Stimulated activated naive B cell treated with anti-CD40 and anti-IgM and Interleukin-4, amounts not matched to agents 10 μg/mL and 1 μg/mL and 100 μg/mL, for 72 hours (primary cell): ENCODE results near the gene SYT2.
A peak's percentile ranks its signal among the peaks of the same experiment; 100 is the strongest.

ENCODE experiments used
- ATAC-seq, 2 donors: fragments of 150-1000 bp; cut with Tn5 transposase; replicated peaks; 2 replicates each; pipeline ENCODE4 v1.10.0; 2021; ENCODE audit warnings: moderate library complexity in 1 of 2
- DNase-seq: peaks from one replicate; pipeline ENCODE4 v3.0.0; 2021
- H3K27ac Mint-ChIP-seq: one replicate; pipeline ENCODE4 v1.8.0; 2022; ENCODE audit warnings: mild to moderate bottlenecking, mixed read lengths
- H3K27me3 Mint-ChIP-seq, 2 donors: one replicate each; pipeline ENCODE4 v1.8.0; 2022; ENCODE audit warnings: mixed read lengths in 2 of 2
- H3K36me3 Mint-ChIP-seq, 2 donors: one replicate each; pipeline ENCODE4 v1.8.0; 2022; ENCODE audit warnings: mixed read lengths in 2 of 2, mild to moderate bottlenecking in 1 of 2
- H3K4me1 Mint-ChIP-seq, 2 donors: one replicate each; pipeline ENCODE4 v1.8.0; 2022; ENCODE audit warnings: mixed read lengths in 2 of 2, mild to moderate bottlenecking in 1 of 2
- H3K4me3 Mint-ChIP-seq, 2 donors: one replicate each; pipeline ENCODE4 v1.8.0; 2022; ENCODE audit warnings: mild to moderate bottlenecking in 2 of 2, mixed read lengths in 2 of 2, moderate library complexity in 1 of 2
- H3K9me3 Mint-ChIP-seq, 2 donors: one replicate each; pipeline ENCODE4 v1.8.0; 2022; ENCODE audit warnings: mixed read lengths in 2 of 2, mild to moderate bottlenecking in 1 of 2

SYT2 gene

GRCh38 chr1:202679406-202680177 lies 30.7 kb downstream of the SYT2 start:
- peaks cover 9 to 10% of the 10 kb centered on the region in 2 donors for H3K9me3 Mint-ChIP-seq
- no peaks in the 10 kb centered on the region for H3K36me3 Mint-ChIP-seq
- H3K27me3 Mint-ChIP-seq = peaks cover 56 to 74% of the 10 kb centered on the region in 2 donors
- H3K4me3 Mint-ChIP-seq = no peak overlapping the region
- no peaks in the 10 kb centered on the region for H3K4me1 Mint-ChIP-seq
- ATAC-seq (no peak), DNase-seq (no peak)
- no peak overlapping the region for H3K27ac Mint-ChIP-seq

GRCh38 chr1:202677433-202677832 lies 32.8 kb downstream of the SYT2 start:
- Mint-ChIP-seq H3K36me3 (peaks cover 0 to 2% of the 10 kb centered on the region in 2 donors), H3K4me1 (no peaks in the 10 kb centered on the region), H3K4me3 (no peak overlapping the region), H3K27ac (no peak overlapping the region), H3K9me3 (peaks cover 10 to 13% of the 10 kb centered on the region in 2 donors), H3K27me3 (peaks cover 48 to 69% of the 10 kb centered on the region in 2 donors)
- no peak for DNase-seq
- ATAC-seq = no peak

- Mint-ChIP-seq H3K36me3 (peaks cover 0 to 5% of the 10 kb centered on the region in 2 donors), H3K4me1 (no peaks in the 10 kb centered on the region), H3K27ac (no peak overlapping the region), H3K4me3 (no peak overlapping the region), H3K27me3 (peaks cover 31 to 35% of the 10 kb centered on the region in 2 donors), H3K9me3 (peaks cover 10 to 11% of the 10 kb centered on the region in 2 donors)
- DNase-seq = no peak
- ATAC-seq = no peak
These were observed 36.7 kb downstream of the SYT2 start for GRCh38 chr1:202673531-202673930.

GRCh38 chr1:202671399-202671798 lies 38.9 kb downstream of the SYT2 start:
- Mint-ChIP-seq H3K9me3 (peaks cover 2 to 5% of the 10 kb centered on the region in 2 donors), H3K27ac (no peak overlapping the region), H3K27me3 (peaks cover 30 to 31% of the 10 kb centered on the region in 2 donors), H3K4me1 (no peaks in the 10 kb centered on the region), H3K4me3 (no peak overlapping the region), H3K36me3 (peaks cover 0 to 5% of the 10 kb centered on the region in 2 donors)
- no peak for DNase-seq
- no peak for ATAC-seq

- H3K27ac Mint-ChIP-seq = no peak overlapping the region
- H3K4me3 Mint-ChIP-seq = no peak overlapping the region
- H3K27me3 Mint-ChIP-seq = peaks cover 56 to 58% of the 10 kb centered on the region in 2 donors
- no peaks in the 10 kb centered on the region for H3K9me3 Mint-ChIP-seq
- no peaks in the 10 kb centered on the region for H3K36me3 Mint-ChIP-seq
- ATAC-seq (no peak), DNase-seq (no peak)
- no peaks in the 10 kb centered on the region for H3K4me1 Mint-ChIP-seq
These were observed 44.8 kb downstream of the SYT2 start for GRCh38 chr1:202665417-202665816.

GRCh38 chr1:202664083-202664482 lies 46.2 kb downstream of the SYT2 start:
- no peaks in the 10 kb centered on the region for H3K36me3 Mint-ChIP-seq
- no peak overlapping the region for H3K27ac Mint-ChIP-seq
- no peaks in the 10 kb centered on the region for H3K4me1 Mint-ChIP-seq
- ATAC-seq = no peak
- H3K4me3 Mint-ChIP-seq = no peak overlapping the region
- no peaks in the 10 kb centered on the region for H3K9me3 Mint-ChIP-seq
- peaks cover 58 to 65% of the 10 kb centered on the region in 2 donors for H3K27me3 Mint-ChIP-seq
- no peak for DNase-seq

DNA sequence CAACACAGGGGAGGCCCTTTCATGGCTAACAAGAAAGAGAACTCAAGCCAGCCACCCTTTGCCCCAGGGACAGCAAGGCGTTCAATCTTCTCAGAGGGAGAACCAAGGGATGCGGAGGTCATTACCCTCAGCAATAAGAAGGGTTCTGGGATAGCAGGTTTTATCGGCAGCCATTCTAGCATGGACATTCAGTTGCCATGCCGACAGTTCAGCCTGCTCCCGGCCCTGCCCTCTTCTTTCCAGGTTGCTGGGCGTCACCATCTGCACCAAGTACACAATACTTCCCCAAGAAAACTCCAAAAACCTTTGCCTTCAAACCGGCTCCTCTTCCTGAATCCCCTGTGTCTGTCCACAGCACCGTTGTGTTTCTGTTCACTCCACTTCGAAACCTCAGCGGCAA lies 47.1 kb downstream of the SYT2 start:
- no peaks in the 10 kb centered on the region for H3K9me3 Mint-ChIP-seq
- no peaks in the 10 kb centered on the region for H3K36me3 Mint-ChIP-seq
- DNase-seq (no peak), ATAC-seq (no peak)
- H3K4me1 Mint-ChIP-seq = no peaks in the 10 kb centered on the region
- H3K27me3 Mint-ChIP-seq = peaks cover 61 to 75% of the 10 kb centered on the region in 2 donors
- no peak overlapping the region for H3K27ac Mint-ChIP-seq
- no peak overlapping the region for H3K4me3 Mint-ChIP-seq

GRCh38 chr1:202662081-202662480 lies 48.2 kb downstream of the SYT2 start:
- Mint-ChIP-seq H3K9me3 (no peaks in the 10 kb centered on the region), H3K4me1 (no peaks in the 10 kb centered on the region), H3K27me3 (peaks cover 65 to 80% of the 10 kb centered on the region in 2 donors), H3K4me3 (no peak overlapping the region), H3K27ac (no peak overlapping the region), H3K36me3 (no peaks in the 10 kb centered on the region)
- DNase-seq (no peak), ATAC-seq (no peak)

GRCh38 chr1:202661136-202661845 lies 49.0 kb downstream of the SYT2 start:
- H3K9me3 Mint-ChIP-seq = no peaks in the 10 kb centered on the region
- no peak for DNase-seq
- peaks cover 66 to 79% of the 10 kb centered on the region in 2 donors for H3K27me3 Mint-ChIP-seq
- no peak overlapping the region for H3K27ac Mint-ChIP-seq
- no peaks in the 10 kb centered on the region for H3K4me1 Mint-ChIP-seq
- peak; percentile 61 to 67 for ATAC-seq
- H3K36me3 Mint-ChIP-seq = no peaks in the 10 kb centered on the region
- H3K4me3 Mint-ChIP-seq = no peak overlapping the region

DNA sequence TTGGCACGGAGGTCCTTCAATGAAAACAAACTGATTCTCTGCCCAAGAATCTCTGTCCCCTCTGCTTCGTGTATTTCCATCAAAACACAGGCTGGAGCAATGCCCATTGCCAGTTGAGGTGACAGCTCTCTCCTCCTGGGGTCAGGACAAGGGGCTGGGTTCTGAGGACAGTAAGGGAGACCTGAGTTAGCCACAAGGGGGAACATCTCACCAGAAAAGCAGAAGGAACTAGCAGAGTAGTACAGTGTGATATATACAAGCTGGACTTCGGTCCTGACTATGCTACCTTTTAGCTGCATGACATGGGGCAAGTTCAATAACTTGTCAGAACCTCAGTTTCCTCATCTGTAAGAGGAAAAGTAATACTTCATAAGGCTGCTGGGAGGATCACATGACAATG lies 50.3 kb downstream of the SYT2 start:
- Mint-ChIP-seq H3K27ac (no peak overlapping the region), H3K4me3 (no peak overlapping the region), H3K27me3 (peaks cover 71 to 86% of the 10 kb centered on the region in 2 donors), H3K4me1 (no peaks in the 10 kb centered on the region), H3K9me3 (no peaks in the 10 kb centered on the region), H3K36me3 (no peaks in the 10 kb centered on the region)
- no peak for DNase-seq
- ATAC-seq = peak in 1 of 2 donors; percentile 50

- DNase-seq (no peak), ATAC-seq (no peak)
- Mint-ChIP-seq H3K4me1 (no peaks in the 10 kb centered on the region), H3K27ac (no peak overlapping the region), H3K27me3 (peaks cover 69 to 86% of the 10 kb centered on the region in 2 donors), H3K9me3 (no peaks in the 10 kb centered on the region), H3K36me3 (no peaks in the 10 kb centered on the region), H3K4me3 (no peak overlapping the region)
These were observed 50.7 kb downstream of the SYT2 start for GRCh38 chr1:202659541-202659940.

GRCh38 chr1:202658769-202659168 lies 51.5 kb downstream of the SYT2 start:
- ATAC-seq = no peak
- Mint-ChIP-seq H3K27me3 (peaks cover 61 to 84% of the 10 kb centered on the region in 2 donors), H3K9me3 (no peaks in the 10 kb centered on the region), H3K27ac (no peak overlapping the region), H3K4me1 (peaks cover 4 to 6% of the 10 kb centered on the region in 2 donors), H3K36me3 (no peaks in the 10 kb centered on the region), H3K4me3 (no peak overlapping the region)
- DNase-seq = no peak

GRCh38 chr1:202658251-202658759 lies 51.9 kb downstream of the SYT2 start:
- Mint-ChIP-seq H3K27me3 (peaks cover 57 to 80% of the 10 kb centered on the region in 2 donors), H3K36me3 (no peaks in the 10 kb centered on the region), H3K9me3 (no peaks in the 10 kb centered on the region), H3K27ac (no peak overlapping the region), H3K4me3 (no peak overlapping the region), H3K4me1 (peaks cover 4 to 6% of the 10 kb centered on the region in 2 donors)
- no peak for ATAC-seq
- no peak for DNase-seq

GRCh38 chr1:202656951-202657646 lies 53.2 kb downstream of the SYT2 start:
- no peaks in the 10 kb centered on the region for H3K9me3 Mint-ChIP-seq
- no peak overlapping the region for H3K27ac Mint-ChIP-seq
- H3K4me3 Mint-ChIP-seq = no peak overlapping the region
- DNase-seq (no peak), ATAC-seq (no peak)
- no peaks in the 10 kb centered on the region for H3K36me3 Mint-ChIP-seq
- peaks cover 4 to 6% of the 10 kb centered on the region in 2 donors for H3K4me1 Mint-ChIP-seq
- H3K27me3 Mint-ChIP-seq = peaks cover 53 to 79% of the 10 kb centered on the region in 2 donors
